Thymus (tissue), 11 donors: Measurements from ENCODE around the gene FBXL16. TPM values are rescaled to one million over a fixed set of nuclear protein-coding genes. Genes with fewer than 3 reads are reported as not detected.

Source experiments
- DNase-seq, 9 donors: peaks; one replicate each; pipeline ENCODE4 v3.0.0-alpha.2; 2013; ENCODE audit warnings: low spot score in 9 of 9, low read depth in 6 of 9, missing footprints in 1 of 9
- H3K27ac ChIP-seq, 2 donors: one replicate each; pipeline ENCODE4 v1.5.1; 2013; ENCODE audit warnings: control low read depth in 1 of 2, low read depth in 1 of 2, low read length in 1 of 2, mild to moderate bottlenecking in 1 of 2, moderate library complexity in 1 of 2
- H3K27me3 ChIP-seq, 2 donors: one replicate each; pipeline ENCODE4 v1.5.1; 2013; ENCODE audit warnings: low read length in 1 of 2; ENCODE audit not compliant: control insufficient read depth in 2 of 2, insufficient read depth in 1 of 2
- H3K36me3 ChIP-seq, 2 donors: one replicate each; pipeline ENCODE4 v1.5.1; 2013; ENCODE audit warnings: low read length in 1 of 2, mild to moderate bottlenecking in 1 of 2, moderate library complexity in 1 of 2; ENCODE audit not compliant: control insufficient read depth in 2 of 2, insufficient read depth in 2 of 2
- H3K4me1 ChIP-seq, 2 donors: one replicate each; pipeline ENCODE4 v1.5.1; 2013; ENCODE audit warnings: low read length in 2 of 2; ENCODE audit not compliant: control insufficient read depth in 2 of 2, insufficient read depth in 2 of 2
- H3K4me3 ChIP-seq, 2 donors: one replicate each; pipeline ENCODE4 v1.5.1; 2013; ENCODE audit warnings: low read length in 2 of 2, control low read depth in 1 of 2, mild to moderate bottlenecking in 1 of 2
- H3K9me3 ChIP-seq, 2 donors: one replicate each; pipeline ENCODE4 v1.5.1; 2013; ENCODE audit warnings: low read length in 1 of 2, mild to moderate bottlenecking in 1 of 2; ENCODE audit not compliant: control insufficient read depth in 2 of 2, insufficient read depth in 1 of 2
- WGBS: extraction: QIAGEN DNeasy Blood & Tissue Kit; methylation state at CpG from one replicate; pipeline ENCODE4 v1.1.7; 2013; 5-methylcytosine and 5-hydroxymethylcytosine counted together
- polyA plus RNA-seq: library from polyadenylated mRNA; stranded (reverse); fragments of 200-250 nt; gene quantifications from one replicate; pipeline ENCODE4 v1.2.3, GENCODE V29; 2013
- total RNA-seq: library from RNA; stranded (reverse); fragments of 120-200 nt; gene quantifications from one replicate; pipeline ENCODE4 v1.2.4, GENCODE V29; 2013
- donor health status: healthy.

Gene FBXL16
- total and polyA plus RNA-seq, 2 donors = 0.76 to 9.6 TPM

GRCh38 chr16:730666-731509 lies 25.3 kb upstream of the FBXL16 start:
- Histone ChIP-seq H3K27me3 (peaks cover 4 to 35% of the 10 kb centered on the region in 2 donors), H3K4me3 (no peak overlapping the region), H3K36me3 (peaks cover 44 to 70% of the 10 kb centered on the region in 2 donors), H3K4me1 (peaks cover 14 to 38% of the 10 kb centered on the region in 2 donors), H3K9me3 (peaks cover 0 to 7% of the 10 kb centered on the region in 2 donors), H3K27ac (no peak overlapping the region)
- 98% methylated on average over 22 of the region's 22 CpGs for WGBS
- DNase-seq = no peak

- Histone ChIP-seq H3K27me3 (peaks cover 4 to 41% of the 10 kb centered on the region in 2 donors), H3K27ac (no peak overlapping the region), H3K36me3 (peaks cover 35 to 61% of the 10 kb centered on the region in 2 donors), H3K4me3 (no peak overlapping the region), H3K4me1 (peaks cover 20 to 47% of the 10 kb centered on the region in 2 donors), H3K9me3 (peaks cover 0 to 8% of the 10 kb centered on the region in 2 donors)
- no peak for DNase-seq
- WGBS = 97% methylated on average over 37 of the region's 37 CpGs
Measured at GRCh38 chr16:729768-730665, 24.4 kb upstream of the FBXL16 start.

- H3K27ac ChIP-seq = peak overlapping the region in 1 of 2 donors; percentile 31
- peak overlapping the region in 1 of 2 donors; percentile 67 for H3K4me3 ChIP-seq
- H3K27me3 ChIP-seq = peaks cover 4 to 44% of the 10 kb centered on the region in 2 donors
- H3K4me1 ChIP-seq = peaks cover 26 to 56% of the 10 kb centered on the region in 2 donors
- 84% methylated on average over 55 of the region's 55 CpGs for WGBS
- H3K9me3 ChIP-seq = peaks cover 0 to 17% of the 10 kb centered on the region in 2 donors
- H3K36me3 ChIP-seq = peaks cover 27 to 55% of the 10 kb centered on the region in 2 donors
- no peak for DNase-seq
Measured at GRCh38 chr16:728890-729744, 23.5 kb upstream of the FBXL16 start.

GRCh38 chr16:728131-728889 lies 22.7 kb upstream of the FBXL16 start:
- 2% methylated on average over 80 of the region's 80 CpGs for WGBS
- peak in 1 of 9 donors; percentile 60 for DNase-seq

GRCh38 chr16:727291-727977 lies 21.8 kb upstream of the FBXL16 start:
- Histone ChIP-seq H3K27ac (peak overlapping the region in 1 of 2 donors; percentile 36), H3K9me3 (peaks cover 0 to 19% of the 10 kb centered on the region in 2 donors), H3K27me3 (peaks cover 4 to 44% of the 10 kb centered on the region in 2 donors), H3K4me3 (peak overlapping the region; percentile 49 to 67), H3K36me3 (peaks cover 10 to 38% of the 10 kb centered on the region in 2 donors), H3K4me1 (peaks cover 40 to 70% of the 10 kb centered on the region in 2 donors)
- peak in 1 of 9 donors; percentile 46 for DNase-seq
- under 1% methylated on average over 61 of the region's 61 CpGs for WGBS

More at GRCh38 chr16:728131-728889, 22.7 kb upstream of the FBXL16 start:
- Histone ChIP-seq H3K27ac (no peak overlapping the region), H3K36me3 (peaks cover 19 to 47% of the 10 kb centered on the region in 2 donors), H3K9me3 (peaks cover 0 to 19% of the 10 kb centered on the region in 2 donors), H3K4me3 (peak overlapping the region in 1 of 2 donors; percentile 67), H3K27me3 (peaks cover 4 to 44% of the 10 kb centered on the region in 2 donors), H3K4me1 (peaks cover 32 to 64% of the 10 kb centered on the region in 2 donors)

GRCh38 chr16:726438-727290 lies 21.1 kb upstream of the FBXL16 start, which contains the start of the genes CCDC78 and HAGHL:
Gene CCDC78 (minus strand): TSS chr16:726443. CDS start chr16:726367, 76 bp downstream.
Gene HAGHL (plus strand): TSS chr16:727106. CDS start chr16:727510, 404 bp downstream.
- Histone ChIP-seq H3K4me3 (peak within 1 kb of the TSS; percentile 49 to 67), H3K27ac (peak within 1 kb of the TSS; percentile 14 to 36), H3K27me3 (peaks cover 4 to 47% of the 10 kb centered on the region in 2 donors), H3K36me3 (peaks cover 5 to 31% of the 10 kb centered on the region in 2 donors), H3K4me1 (peaks cover 48 to 70% of the 10 kb centered on the region in 2 donors), H3K9me3 (peaks cover 0 to 25% of the 10 kb centered on the region in 2 donors)
- peak in 4 of 9 donors; percentile 53 to 77 (median 60) for DNase-seq
- 6% methylated on average over 85 of the region's 88 CpGs for WGBS

- peaks cover 49 to 68% of the 10 kb centered on the region in 2 donors for H3K4me1 ChIP-seq
Measured at GRCh38 chr16:726188-726437, 20.5 kb upstream of the FBXL16 start.

More at GRCh38 chr16:726188-726437, 20.5 kb upstream of the FBXL16 start:
- Histone ChIP-seq H3K27ac (peak overlapping the region in 1 of 2 donors; percentile 14), H3K27me3 (peaks cover 4 to 47% of the 10 kb centered on the region in 2 donors), H3K36me3 (peaks cover 5 to 26% of the 10 kb centered on the region in 2 donors), H3K4me3 (no peak overlapping the region), H3K9me3 (peaks cover 0 to 28% of the 10 kb centered on the region in 2 donors)
- WGBS = 62% methylated on average over 9 of the region's 9 CpGs
- DNase-seq = no peak
